Ovary (tissue), 9 donors: ENCODE results near the gene OR52K2. TPM values are rescaled to one million over a fixed set of nuclear protein-coding genes. Genes with fewer than 3 reads are reported as not detected.

ENCODE experiments used
- DNase-seq, 5 donors: peaks; one replicate each; pipeline ENCODE4 v3.0.0-alpha.2; 2019 to 2020
- H3K27ac ChIP-seq, 2 donors: fragments of 200-600 bp; one replicate each; pipeline versions ENCODE4 v1.5.1 to v1.8.0; 2019 to 2022
- H3K27me3 ChIP-seq: fragments of 200-600 bp; one replicate; pipeline ENCODE4 v1.8.0; 2022
- H3K36me3 ChIP-seq: fragments of 200-600 bp; sonication (generic); one replicate; pipeline ENCODE4 v1.5.1; 2019
- H3K4me1 ChIP-seq: one replicate; pipeline ENCODE4 v1.8.1; 2013; ENCODE audit warnings: mild to moderate bottlenecking, moderate library complexity; ENCODE audit not compliant: insufficient read depth
- H3K4me3 ChIP-seq: fragments of 200-600 bp; sonication (generic); one replicate; pipeline ENCODE4 v1.5.1; 2017
- H3K9me3 ChIP-seq, 2 donors: fragments of 200-600 bp in 1 of 2; sonication (generic) in 1 of 2; one replicate each; pipeline versions ENCODE4 v1.5.1 to v1.8.1; 2013 to 2019; ENCODE audit warnings: mild to moderate bottlenecking in 1 of 2, moderate library complexity in 1 of 2
- EP300 ChIP-seq: sonication (generic); formaldehyde crosslinking; IDR thresholded peaks from one replicate; pipeline ENCODE4 v1.6.1; 2017; ENCODE audit warnings: antibody characterized with exemption
- POLR2A ChIP-seq: fragments of 450-650 bp; IDR thresholded peaks from one replicate; pipeline ENCODE4 v1.6.1; 2017; ENCODE audit warnings: antibody characterized with exemption, mild to moderate bottlenecking, moderate library complexity
- WGBS, 3 donors: extraction: QIAGEN DNeasy Blood & Tissue Kit in 1 of 3; methylation state at CpG; one replicate each; pipeline versions ENCODE4 v1.1.5 to v1.1.7; 2013 to 2017; 5-methylcytosine and 5-hydroxymethylcytosine counted together
- intact Hi-C, 4 donors: fragments of 100-400 bp; cut with DNase I; formaldehyde crosslinking; loops; one replicate each; pipeline versions ENCODE4 v1.11.0 to v1.15.1; 2022 to 2023
- polyA plus RNA-seq, 2 donors: library from polyadenylated mRNA; stranded (reverse); fragments of 200-250 nt in 1 of 2; fragments of 350-450 nt in 1 of 2; fragmentation: Illumina TruSeq in 1 of 2; extraction: RNeasy Lipid Tissue Mini Kit (QIAGEN cat#74804) in 1 of 2; gene quantifications; one replicate each; pipeline ENCODE4 v1.2.3, GENCODE V29; 2013 to 2014
- total RNA-seq, 7 donors: library from RNA; depleted of rRNA in 2 of 7; stranded (reverse); fragments of >200 nt in 2 of 7; fragmentation: NEBNext Ultra II Directional in 3 of 7; extraction: Animal tissue kit (Norgen Biotek cat#: 25700) in 3 of 7; gene quantifications; one replicate each; pipeline versions ENCODE4 v1.1.0 to v1.2.4, GENCODE V29; 2016 to 2023
- TF ChIP-seq, protein P1 (sequence below), 3 donors: fragments of 450-650 bp in 2 of 3; fragments of 200-600 bp in 1 of 3; IDR thresholded peaks; one replicate each; pipeline versions ENCODE4 v1.5.1 to v1.8.0; 2016 to 2022; ENCODE audit warnings: antibody characterized with exemption in 3 of 3, mild to moderate bottlenecking in 1 of 3
- donor health status: DM: no; HTN: no; CAD: no; lungs with moderate emphysema.
- donor health status: DM: no; HTN: no; CAD: no.
- donor health status: Bipolar disorder and iron deficiency.
- donor health status: DM: yes; HTN: yes; CAD: no.
- donor health status: DM: no; HTN: no; CAD: no.
- donor health status: DM: yes; HTN: yes; CAD: no.

Gene OR52K2
- total and polyA plus RNA-seq, 9 donors = 0.25 to 0.85 (median 0.74) TPM; not detected in 6

DNA sequence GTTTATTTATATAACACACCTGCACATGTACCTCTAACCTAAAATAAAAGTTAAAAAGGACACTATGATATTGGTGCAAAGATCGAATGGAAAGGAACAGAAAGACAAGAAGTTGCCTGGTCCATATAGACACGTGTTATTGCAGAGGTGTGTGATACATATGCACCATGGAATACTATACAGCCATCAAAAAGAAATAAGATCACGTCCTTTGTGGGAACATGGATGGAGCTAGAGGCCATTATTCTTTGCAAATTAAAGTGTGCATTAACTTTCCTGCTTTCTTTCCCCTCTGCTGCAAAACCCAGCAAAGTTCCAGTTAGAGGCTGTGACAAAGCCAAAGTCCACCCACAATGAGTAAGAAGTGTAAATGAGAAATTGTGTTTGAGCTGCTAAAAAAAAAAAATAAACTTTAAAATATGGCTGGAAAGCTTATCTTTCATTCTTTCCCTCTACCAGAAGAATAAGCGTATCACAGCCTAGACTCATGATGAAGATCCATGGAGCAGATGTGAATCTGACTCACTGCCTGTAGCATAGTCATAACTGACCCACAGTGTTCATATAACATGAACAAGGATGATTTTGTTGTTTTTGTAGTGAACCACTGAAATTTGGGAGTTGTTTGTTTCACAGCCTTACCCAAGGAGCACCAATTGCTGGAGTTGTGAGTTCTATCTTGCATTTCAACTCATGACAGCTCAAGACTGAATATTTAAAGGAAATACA lies 42.9 kb downstream of the OR52K2 start:
- TF ChIP-seq EP300 (no peak), POLR2A (no peak)
- TF ChIP-seq, protein P1, sequence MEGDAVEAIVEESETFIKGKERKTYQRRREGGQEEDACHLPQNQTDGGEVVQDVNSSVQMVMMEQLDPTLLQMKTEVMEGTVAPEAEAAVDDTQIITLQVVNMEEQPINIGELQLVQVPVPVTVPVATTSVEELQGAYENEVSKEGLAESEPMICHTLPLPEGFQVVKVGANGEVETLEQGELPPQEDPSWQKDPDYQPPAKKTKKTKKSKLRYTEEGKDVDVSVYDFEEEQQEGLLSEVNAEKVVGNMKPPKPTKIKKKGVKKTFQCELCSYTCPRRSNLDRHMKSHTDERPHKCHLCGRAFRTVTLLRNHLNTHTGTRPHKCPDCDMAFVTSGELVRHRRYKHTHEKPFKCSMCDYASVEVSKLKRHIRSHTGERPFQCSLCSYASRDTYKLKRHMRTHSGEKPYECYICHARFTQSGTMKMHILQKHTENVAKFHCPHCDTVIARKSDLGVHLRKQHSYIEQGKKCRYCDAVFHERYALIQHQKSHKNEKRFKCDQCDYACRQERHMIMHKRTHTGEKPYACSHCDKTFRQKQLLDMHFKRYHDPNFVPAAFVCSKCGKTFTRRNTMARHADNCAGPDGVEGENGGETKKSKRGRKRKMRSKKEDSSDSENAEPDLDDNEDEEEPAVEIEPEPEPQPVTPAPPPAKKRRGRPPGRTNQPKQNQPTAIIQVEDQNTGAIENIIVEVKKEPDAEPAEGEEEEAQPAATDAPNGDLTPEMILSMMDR (IDR thresholded peaks at IDR 0.05) = no peak
- intact Hi-C loops = loop anchor here in 2 of 4 donors (5.0 kb wide), 2 partner anchors 45 to 305 kb away; no protein-coding TSS in a partner anchor
- Histone ChIP-seq H3K4me3 (no peak overlapping the region), H3K36me3 (no peaks in the 10 kb centered on the region), H3K9me3 (no peaks in the 10 kb centered on the region), H3K27ac (no peak overlapping the region), H3K4me1 (peaks cover 4% of the 10 kb centered on the region), H3K27me3 (no peaks in the 10 kb centered on the region)
- no peak for DNase-seq
- 82 to 88% (median 87%) methylated on average over 4 of the region's 4 CpGs for WGBS, 3 donors

DNA sequence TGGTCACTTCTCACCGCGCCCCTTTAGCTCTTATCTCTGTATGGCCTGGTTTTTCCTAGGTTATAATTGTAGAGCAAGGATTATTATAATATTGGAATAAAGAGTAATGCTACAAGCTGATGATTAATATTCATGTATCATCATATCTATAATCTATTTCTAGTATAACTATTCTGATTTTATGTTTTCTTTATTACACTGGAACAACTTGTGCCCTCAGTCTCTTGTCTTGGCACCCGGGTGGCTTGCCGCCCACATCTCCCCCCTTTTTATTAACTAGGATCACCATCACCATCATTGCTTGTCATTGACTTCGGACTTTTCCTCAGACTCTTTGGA lies 44.4 kb downstream of the OR52K2 start:
- DNase-seq = no peak
- TF ChIP-seq EP300 (no peak), POLR2A (no peak)
- TF ChIP-seq, protein P1 (IDR thresholded peaks at IDR 0.05) = peak in 1 of 3 donors; percentile 17
- no peaks in the 10 kb centered on the region for H3K36me3 ChIP-seq
- H3K27me3 ChIP-seq = no peaks in the 10 kb centered on the region
- WGBS, 3 donors = 38 to 43% (median 42%) methylated on average over 5 of the region's 5 CpGs
- H3K27ac ChIP-seq = no peak overlapping the region
- no peaks in the 10 kb centered on the region for H3K9me3 ChIP-seq
- intact Hi-C loops = loop anchor here in 2 of 4 donors (1.0 to 5.0 kb wide), 3 partner anchors 44 to 306 kb away; no protein-coding TSS in a partner anchor
- H3K4me1 ChIP-seq = peaks cover 8% of the 10 kb centered on the region
- H3K4me3 ChIP-seq = no peak overlapping the region

DNA sequence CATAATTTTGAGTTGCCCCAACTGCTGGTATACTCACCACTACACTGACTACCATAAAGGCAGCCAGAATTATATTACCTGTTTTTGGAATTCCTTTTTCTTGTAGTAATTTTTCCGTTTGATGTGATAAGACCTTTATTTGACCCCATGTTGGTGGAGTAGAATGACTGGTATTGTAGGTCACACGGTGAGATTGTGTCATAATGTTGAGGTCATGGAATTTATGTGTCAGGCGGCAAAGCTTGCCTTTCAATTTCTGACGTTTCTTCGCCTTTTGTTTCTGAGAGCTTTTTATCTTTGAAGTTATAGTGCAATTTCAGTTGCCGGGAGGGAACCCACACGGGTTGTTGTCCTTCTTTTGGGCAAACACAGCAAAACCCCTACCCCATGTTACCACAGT lies 46.4 kb downstream of the OR52K2 start:
- TF ChIP-seq POLR2A = no peak
- H3K36me3 ChIP-seq = no peaks in the 10 kb centered on the region
- intact Hi-C loops = no loop called here
- H3K4me3 ChIP-seq = no peak overlapping the region
- WGBS, 3 donors = 73 to 82% (median 73%) methylated on average over 7 of the region's 7 CpGs
- H3K4me1 ChIP-seq = peaks cover 8% of the 10 kb centered on the region
- no peaks in the 10 kb centered on the region for H3K27me3 ChIP-seq
- H3K9me3 ChIP-seq = no peaks in the 10 kb centered on the region
- H3K27ac ChIP-seq = no peak overlapping the region
- no peak for DNase-seq

DNA sequence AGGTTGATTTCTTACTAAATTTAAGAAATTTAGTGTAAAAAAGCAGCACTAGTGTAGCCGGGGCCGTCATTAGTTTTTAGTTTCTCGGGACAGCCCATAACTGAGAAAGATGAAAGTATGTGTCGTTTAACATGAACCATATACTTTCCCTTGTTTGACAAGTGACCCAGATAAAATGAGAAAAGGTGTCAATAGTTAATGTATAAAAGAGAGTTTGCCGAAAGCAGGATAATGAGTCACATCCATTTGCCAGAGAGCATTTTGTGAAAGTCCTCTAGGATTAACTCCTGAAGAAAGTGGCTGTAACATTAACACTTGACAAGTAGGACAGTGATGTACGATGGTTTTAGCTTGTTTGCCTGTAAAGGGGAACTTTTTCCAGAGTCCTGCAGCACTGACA lies 46.9 kb downstream of the OR52K2 start:
- TF ChIP-seq, protein P1 (IDR thresholded peaks at IDR 0.05) = no peak
- TF ChIP-seq POLR2A (no peak), EP300 (no peak)
- H3K27me3 ChIP-seq = no peaks in the 10 kb centered on the region
- no peaks in the 10 kb centered on the region for H3K36me3 ChIP-seq
- H3K27ac ChIP-seq = peak overlapping the region in 1 of 2 donors; percentile 8
- H3K4me1 ChIP-seq = peaks cover 8% of the 10 kb centered on the region
- WGBS, 3 donors = 54 to 69% (median 67%) methylated on average over 6 of the region's 6 CpGs
- intact Hi-C loops = no loop called here
- H3K9me3 ChIP-seq = no peaks in the 10 kb centered on the region
- no peak overlapping the region for H3K4me3 ChIP-seq
- DNase-seq = no peak

DNA sequence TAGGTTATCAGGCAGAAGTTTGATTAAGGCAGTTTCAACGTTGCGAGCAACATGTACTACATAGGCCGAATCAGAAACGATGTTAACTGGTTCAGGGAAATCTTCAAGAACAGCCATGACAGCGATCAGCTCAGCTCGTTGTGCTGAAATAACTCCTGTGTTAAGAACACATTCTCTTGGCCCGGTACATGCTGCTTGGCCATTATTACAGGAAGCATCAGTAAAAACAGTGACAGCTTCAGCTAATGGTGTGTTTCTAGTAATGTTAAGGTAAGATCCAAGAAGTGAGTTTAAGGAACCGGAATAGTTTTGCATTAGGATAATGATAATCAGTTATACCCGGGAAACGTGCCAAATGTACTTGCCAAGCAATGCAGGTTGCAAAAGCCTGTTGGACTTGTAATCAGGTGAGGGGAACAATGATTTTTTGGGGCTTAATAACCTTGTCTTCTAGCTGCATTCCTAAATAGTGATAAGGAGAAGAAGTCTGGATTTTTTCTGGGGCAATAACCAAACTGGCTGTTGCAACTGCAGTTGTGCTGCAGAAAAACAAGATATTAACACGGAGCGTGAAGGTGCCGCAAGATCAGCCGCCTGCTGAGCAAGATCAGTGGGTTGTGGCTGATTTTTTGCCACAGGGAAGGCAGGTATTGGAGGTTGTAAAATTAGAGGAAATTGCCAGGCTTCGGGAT lies 47.6 kb downstream of the OR52K2 start:
- WGBS, 3 donors = 10 to 16% (median 12%) methylated on average over 15 of the region's 15 CpGs
- no peaks in the 10 kb centered on the region for H3K36me3 ChIP-seq
- intact Hi-C loops = no loop called here
- peak in 1 of 5 donors; percentile 28 for DNase-seq
- TF ChIP-seq EP300 (no peak), POLR2A (no peak)
- TF ChIP-seq, protein P1 (IDR thresholded peaks at IDR 0.05) = no peak
- H3K9me3 ChIP-seq = no peaks in the 10 kb centered on the region
- H3K27ac ChIP-seq = peak overlapping the region in 1 of 2 donors; percentile 8
- no peaks in the 10 kb centered on the region for H3K27me3 ChIP-seq
- H3K4me1 ChIP-seq = peaks cover 8% of the 10 kb centered on the region
- no peak overlapping the region for H3K4me3 ChIP-seq
